ENCODE measurements around the gene FIGN.

FIGN gene

DNA sequence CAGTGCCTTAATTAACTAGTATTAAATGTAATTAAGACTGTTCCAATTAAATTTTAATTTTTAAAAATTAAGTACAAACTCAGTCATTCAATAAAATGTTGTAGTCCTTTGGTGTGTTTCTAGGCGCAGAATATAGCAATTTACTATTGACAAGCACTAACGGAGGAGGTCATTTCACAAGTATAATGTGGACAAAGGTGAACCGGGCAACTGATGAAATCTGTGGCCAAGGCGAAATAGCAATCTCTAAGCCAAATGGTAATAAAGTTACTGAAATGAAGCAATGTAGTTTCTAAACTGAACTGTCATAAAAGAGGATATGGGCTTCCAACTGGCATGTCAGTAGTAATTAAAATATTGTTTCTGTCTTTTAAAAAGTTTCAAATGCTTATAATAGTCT lies 27.5 kb downstream of the FIGN start:
- no peak for DNase-seq (ENCODE audit: low spot score)

GRCh38 chr2:163703386-163703785 lies 32.4 kb downstream of the FIGN start:
- no peak for DNase-seq (ENCODE audit: low spot score)

GRCh38 chr2:163701399-163702195 lies 34.2 kb downstream of the FIGN start:
- no peak for DNase-seq (ENCODE audit: low spot score)

GRCh38 chr2:163698857-163699256 lies 37.0 kb downstream of the FIGN start:
- no peak for DNase-seq (ENCODE audit: low spot score)

GRCh38 chr2:163697846-163698637 lies 37.8 kb downstream of the FIGN start:
- no peak for DNase-seq (ENCODE audit: low spot score)

DNA sequence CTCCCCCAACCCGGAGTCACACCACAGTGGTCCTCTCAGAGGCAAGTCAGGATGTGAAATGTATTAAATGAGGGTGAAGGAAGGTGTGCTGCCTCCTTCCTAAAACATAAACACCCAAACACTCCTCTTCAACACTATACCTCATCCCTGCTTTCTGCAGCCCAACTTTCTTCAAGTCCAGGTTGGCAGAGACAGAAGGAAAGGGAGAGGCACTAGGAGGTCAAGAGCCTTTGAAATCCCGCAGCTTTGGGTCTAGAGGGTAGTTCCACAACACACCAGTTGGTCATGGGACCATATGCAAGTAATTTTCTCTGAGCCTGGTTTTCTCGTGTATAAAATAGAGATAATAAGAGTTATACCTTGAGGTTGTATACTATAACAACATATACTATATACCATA lies 38.4 kb downstream of the FIGN start:
- DNase-seq (ENCODE audit: low spot score), result no peak

GRCh38 chr2:163693484-163693883 lies 42.3 kb downstream of the FIGN start:
- DNase-seq (ENCODE audit: low spot score), result no peak

GRCh38 chr2:163692611-163693482 lies 43.0 kb downstream of the FIGN start:
- DNase-seq (ENCODE audit: low spot score), result no peak

DNA sequence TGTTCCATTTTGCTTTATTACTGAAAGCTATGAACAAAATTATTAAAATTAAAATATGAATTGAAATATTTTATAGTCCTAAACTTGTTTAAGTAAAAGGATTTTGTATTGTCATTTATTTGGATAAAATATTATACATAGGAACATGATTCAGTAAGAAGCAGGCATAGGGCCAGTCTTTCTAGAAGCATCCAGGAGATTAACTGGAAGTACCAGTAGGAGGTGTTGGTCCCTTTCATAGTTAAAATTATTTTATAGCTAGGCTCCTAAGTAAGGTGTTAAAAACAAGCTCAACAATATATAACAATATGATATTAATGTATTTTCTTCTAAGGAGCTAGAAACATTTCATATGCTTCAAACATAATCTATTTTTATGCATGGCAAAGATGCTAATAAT lies 43.7 kb downstream of the FIGN start:
- DNase-seq (ENCODE audit: low spot score), result no peak

DNA sequence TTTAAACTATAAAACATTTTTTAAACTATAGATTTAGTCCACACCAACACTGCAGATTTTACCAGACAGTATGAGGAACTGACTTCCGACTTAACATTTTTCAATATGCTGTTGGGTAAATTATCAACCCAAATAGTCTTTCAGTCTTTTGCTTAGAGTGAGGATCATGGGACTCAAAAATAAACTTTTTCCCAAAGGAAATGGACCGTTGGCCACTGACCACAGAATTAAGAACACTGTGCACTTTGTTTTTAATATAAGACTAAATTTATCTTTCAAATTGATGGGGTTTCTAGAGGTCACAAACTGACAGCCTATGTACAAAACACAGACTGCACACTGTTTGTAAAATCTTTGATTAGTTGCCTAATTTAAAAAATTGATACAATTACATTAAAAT lies 44.9 kb downstream of the FIGN start:
- no peak for DNase-seq (ENCODE audit: low spot score)

DNA sequence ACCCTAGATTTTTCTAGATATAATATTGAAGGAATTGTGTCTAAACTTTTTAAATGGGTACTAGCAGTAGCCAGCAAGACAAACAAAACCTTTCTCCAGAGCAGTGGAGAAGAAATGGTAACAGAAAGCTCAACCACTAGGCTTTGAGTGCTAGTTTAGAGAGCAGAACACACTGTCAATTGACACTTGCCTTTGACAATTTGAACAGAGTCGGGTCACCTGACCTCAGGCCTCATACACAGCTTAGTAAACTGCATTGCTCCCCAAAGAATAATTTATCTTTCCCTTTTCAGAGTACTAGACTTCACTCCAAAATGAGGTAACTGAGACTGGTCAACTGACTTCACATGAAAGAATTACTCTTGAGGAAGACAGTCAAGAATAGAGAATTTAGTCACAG lies 48.6 kb downstream of the FIGN start:
- no peak for DNase-seq (ENCODE audit: low spot score)

DNA sequence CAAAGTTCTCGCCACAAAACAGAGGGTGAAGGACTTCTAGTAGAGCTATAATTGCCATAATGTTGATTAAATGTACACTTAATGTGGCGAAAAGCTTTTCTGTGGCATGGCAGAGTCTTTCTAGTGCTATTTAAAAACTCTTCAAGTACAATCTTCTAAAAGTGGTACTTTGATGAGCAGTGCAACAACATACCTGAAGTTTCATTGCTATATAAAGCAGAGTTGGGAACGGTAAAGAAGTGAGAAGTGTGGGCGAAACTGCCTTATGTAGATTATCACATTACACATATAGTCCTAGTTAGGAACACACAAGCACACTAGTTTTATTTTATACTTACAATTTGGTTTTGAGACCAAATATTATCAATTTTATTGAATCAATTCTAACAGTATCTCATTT lies 49.5 kb downstream of the FIGN start:
- no peak for DNase-seq (ENCODE audit: low spot score)

DNA sequence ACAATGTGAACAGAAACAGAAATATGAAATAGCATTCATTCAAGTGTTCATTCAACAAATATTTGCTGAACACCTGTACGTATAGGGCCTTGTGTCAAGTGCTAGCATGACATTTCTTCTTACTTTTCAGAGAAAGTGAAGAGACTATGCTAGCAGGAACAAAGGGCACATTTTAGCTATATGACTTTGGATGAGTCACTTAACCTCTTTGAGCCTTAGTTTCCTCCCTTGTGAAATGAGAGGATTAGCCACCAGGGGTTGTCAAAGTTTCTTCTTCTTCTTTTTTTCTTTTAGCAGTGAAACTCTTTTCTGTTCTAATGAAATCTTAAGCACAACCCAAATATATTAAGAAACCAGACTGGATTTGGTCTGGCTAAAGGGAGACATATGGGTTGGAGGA lies 53.1 kb downstream of the FIGN start:
- peak; percentile 34 for DNase-seq (ENCODE audit: low spot score)

- peak; percentile 61 for DNase-seq (ENCODE audit: low spot score)
Observed at GRCh38 chr2:163681745-163682144, 54.1 kb downstream of the FIGN start.

DNA sequence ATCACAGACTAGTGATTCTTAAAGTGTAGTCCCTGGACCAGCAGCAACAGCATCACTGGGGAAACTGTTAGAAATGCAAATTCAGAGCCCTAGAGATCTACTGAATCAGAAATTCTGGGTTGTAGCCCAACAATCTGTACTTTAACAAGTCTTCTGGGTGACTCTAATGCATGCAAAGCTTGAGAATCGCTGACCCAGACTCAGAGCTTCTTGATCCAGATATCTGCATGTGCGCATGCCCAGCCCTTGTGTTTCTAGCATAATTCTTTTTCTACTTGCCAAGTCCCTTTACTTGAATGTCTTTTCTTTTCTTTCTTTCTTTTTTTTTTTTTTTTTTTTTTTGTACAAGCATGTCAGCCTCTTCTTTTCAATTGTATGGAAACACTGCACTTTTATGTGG lies 60.4 kb downstream of the FIGN start:
- DNase-seq (ENCODE audit: low spot score), result no peak

DNA sequence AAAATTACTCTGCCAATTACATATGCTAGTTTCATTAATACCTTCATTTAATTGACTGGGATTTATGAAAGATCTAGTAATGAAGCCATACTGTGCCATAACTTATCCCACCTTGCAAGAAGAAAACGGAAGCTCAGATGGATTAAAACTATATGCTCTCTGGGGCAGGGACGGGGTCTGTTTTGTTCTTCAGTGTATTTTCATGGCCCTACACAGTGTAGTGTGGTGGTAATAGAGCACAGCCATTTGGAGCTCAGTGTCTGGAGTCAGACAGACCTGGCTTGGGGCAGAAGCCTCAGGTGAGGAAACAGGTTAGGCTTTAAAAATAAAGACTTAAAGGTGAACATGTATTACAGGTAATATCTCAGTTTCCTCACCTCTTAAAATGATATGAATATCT lies 62.3 kb downstream of the FIGN start:
- DNase-seq (ENCODE audit: low spot score), result no peak

DNA sequence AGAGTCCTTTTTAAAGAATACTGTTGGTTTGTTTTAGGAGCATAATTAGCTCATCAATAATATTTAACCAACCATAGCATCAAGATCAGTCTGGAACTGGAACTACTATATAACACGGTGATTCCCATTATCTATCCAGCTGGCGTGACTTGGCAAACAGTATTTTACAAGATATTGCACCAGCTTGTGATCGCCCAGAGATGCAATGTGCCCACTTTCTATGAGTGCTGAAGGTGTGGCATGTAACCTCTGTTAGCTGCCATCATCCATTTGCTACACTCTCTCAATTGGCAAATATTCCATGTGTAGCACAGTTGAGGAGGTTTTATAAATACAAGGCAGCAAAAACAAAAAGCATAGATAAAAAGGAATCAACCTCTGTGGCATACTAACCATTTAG lies 64.9 kb downstream of the FIGN start:
- no peak for DNase-seq (ENCODE audit: low spot score)

DNA sequence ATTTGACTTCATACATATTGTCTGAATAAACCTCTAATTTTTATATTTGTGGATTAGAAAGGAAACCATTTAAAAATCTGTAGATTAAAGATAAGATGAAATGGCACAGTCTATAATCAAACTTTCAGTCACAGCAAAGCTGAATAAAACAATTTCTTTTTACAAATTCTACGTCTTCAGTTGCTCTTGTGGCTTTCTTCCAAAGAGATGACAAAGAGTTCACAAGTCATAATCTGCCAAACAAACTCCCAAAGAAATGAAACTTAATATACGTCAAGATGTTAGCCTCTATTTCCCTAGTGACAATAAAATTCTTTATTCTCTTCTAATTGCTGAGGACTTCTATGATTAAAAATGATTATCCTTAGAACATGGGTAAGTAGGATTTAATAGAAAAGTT lies 66.3 kb downstream of the FIGN start:
- DNase-seq (ENCODE audit: low spot score), result no peak

DNA sequence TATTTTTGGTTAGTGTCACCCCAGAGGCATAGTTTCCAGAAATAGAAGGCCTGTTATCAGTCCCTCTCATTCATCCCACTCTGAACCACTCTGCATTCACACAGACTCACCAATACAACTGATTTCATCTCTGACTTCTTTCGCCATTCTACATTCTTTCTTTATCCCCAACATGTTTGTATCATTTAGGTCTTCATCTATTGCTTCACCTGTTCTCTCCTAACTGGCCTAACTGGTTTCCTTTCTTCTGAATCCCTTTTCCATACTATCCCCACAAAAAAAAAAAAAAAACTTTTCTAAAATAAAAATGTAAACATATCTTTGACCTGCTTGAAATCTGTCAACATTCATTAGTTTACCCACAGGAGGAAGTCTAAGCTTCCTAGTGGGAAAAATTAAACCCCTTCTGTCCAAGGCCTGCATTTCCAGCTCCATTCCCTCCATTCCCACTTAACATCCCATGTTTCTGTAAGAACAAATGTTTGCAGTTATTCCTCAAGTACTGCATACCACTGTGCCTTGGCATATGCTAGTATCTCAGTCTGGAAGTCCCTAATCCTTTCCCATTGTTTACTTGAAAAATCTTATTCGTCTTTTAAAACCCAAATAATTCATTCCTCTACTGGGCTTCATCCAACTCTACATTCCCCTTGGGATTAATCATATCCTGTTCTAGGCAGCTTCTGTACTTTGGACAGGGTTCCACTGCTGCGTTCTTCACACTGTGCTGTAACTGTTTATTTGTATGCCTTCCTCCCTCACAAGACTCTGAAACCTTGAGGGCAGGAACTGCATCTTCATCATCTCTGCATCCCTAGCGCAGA lies 68.5 kb downstream of the FIGN start:
- peak; percentile 73 for DNase-seq (ENCODE audit: low spot score)

DNA sequence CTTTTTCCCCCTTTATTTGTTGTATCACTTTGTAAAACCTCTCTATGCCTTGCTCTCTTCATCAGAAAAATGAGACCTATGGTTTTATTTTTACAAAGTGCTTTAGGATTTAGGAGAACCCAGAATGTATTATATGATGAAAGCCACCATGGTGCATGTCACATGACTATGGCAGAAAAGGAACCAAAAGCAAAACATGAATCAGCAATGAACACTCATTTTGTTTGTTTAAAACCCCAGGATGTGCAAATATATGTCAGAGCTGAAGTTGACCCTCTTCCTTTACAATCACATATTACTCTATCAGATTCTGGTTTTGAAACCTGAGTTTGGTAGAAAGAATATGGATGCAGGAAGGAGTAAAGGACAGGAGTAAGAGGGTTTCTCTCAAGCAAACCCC lies 70.0 kb downstream of the FIGN start:
- no peak for DNase-seq (ENCODE audit: low spot score)

- no peak for DNase-seq (ENCODE audit: low spot score)
Observed at GRCh38 chr2:163665051-163665450, 70.8 kb downstream of the FIGN start.

- peak; percentile 72 for DNase-seq (ENCODE audit: low spot score)
Observed at GRCh38 chr2:163664610-163665009, 71.2 kb downstream of the FIGN start.
